H1 (cell line): ENCODE measurements around the gene GRB14. TPM values are rescaled to one million over a fixed set of nuclear protein-coding genes. Genes with fewer than 3 reads are reported as not detected.

ENCODE experiments used
- CTCF ChIA-PET: fragments of 300-600 bp; sonication (Branson Sonifier 250); formaldehyde crosslinking; loops from one replicate; lab custom pipeline; 2021; ENCODE audit not compliant: partially characterized antibody; lab: Charles Lee
- POLR2A ChIA-PET: fragments of 300-600 bp; sonication (Branson Sonifier 250); formaldehyde crosslinking; loops from one replicate; lab custom pipeline; 2021; ENCODE audit warnings: inconsistent platforms; ENCODE audit not compliant: partially characterized antibody; lab: Charles Lee
- DNase-seq, 2 experiments: peaks; one replicate each; pipeline versions ENCODE4 v3.0.0 to v3.0.0-alpha.2; 2010 to 2022; ENCODE audit warnings: low spot score in 2 of 2, low read depth in 1 of 2, mixed read lengths in 1 of 2
- FAIRE-seq: peaks from 2 replicates; lab custom pipeline; 2011; peaks lifted over from hg19 to GRCh38; lab: Jason Lieb, UNC
- H2AFZ ChIP-seq: 2 replicates; pipeline ENCODE4 v1.8.1; 2012; ENCODE audit warnings: low read length, inconsistent platforms
- H2AK5ac ChIP-seq: 2 replicates; pipeline ENCODE4 v1.6.1; 2013; ENCODE audit warnings: low read depth, low read length
- H2BK120ac ChIP-seq: replicated peaks from 2 replicates; pipeline ENCODE3; 2013; ENCODE audit warnings: low read depth, low read length, inconsistent platforms
- H2BK12ac ChIP-seq: 2 replicates; pipeline ENCODE4 v1.6.1; 2013; ENCODE audit warnings: low read depth, low read length
- H2BK15ac ChIP-seq: 2 replicates; pipeline ENCODE4 v1.6.1; 2013; ENCODE audit warnings: low read length
- H2BK20ac ChIP-seq: 2 replicates; pipeline ENCODE4 v1.6.1; 2013; ENCODE audit warnings: low read length
- H2BK5ac ChIP-seq: 2 replicates; pipeline ENCODE4 v1.6.1; 2013; ENCODE audit warnings: low read depth, low read length
- H3K14ac ChIP-seq: 2 replicates; pipeline ENCODE4 v1.6.1; 2013; ENCODE audit warnings: inconsistent platforms; ENCODE audit not compliant: insufficient read length
- H3K18ac ChIP-seq: 2 replicates; pipeline ENCODE4 v1.6.1; 2013; ENCODE audit warnings: low read length; ENCODE audit errors: extremely low read depth
- H3K23ac ChIP-seq: 2 replicates; pipeline ENCODE4 v1.6.1; 2013; ENCODE audit warnings: inconsistent platforms; ENCODE audit not compliant: insufficient read length
- H3K23me2 ChIP-seq: 2 replicates; pipeline ENCODE4 v1.6.1; 2013; ENCODE audit warnings: low read depth, low read length
- H3K27ac ChIP-seq: 2 replicates; pipeline ENCODE4 v1.6.1; 2011; ENCODE audit warnings: low read depth, low read length, inconsistent platforms
- H3K27me3 ChIP-seq, 4 experiments: replicated peaks in 1 of 4; 1 replicate in 1 of 4; 2 replicates in 3 of 4; pipeline versions ENCODE4 v1.6.1 to v1.8.1; 2011 to 2013; ENCODE audit warnings: low read length in 3 of 4, mild to moderate bottlenecking in 3 of 4, inconsistent platforms in 2 of 4, mixed read lengths in 2 of 4, moderate library complexity in 1 of 4; ENCODE audit not compliant: control insufficient read depth in 3 of 4, insufficient read depth in 3 of 4; ENCODE audit errors: extremely low read depth in 1 of 4
- H3K36me3 ChIP-seq, 4 experiments: 2 replicates each; pipeline versions ENCODE4 v1.6.1 to v1.8.1; 2011 to 2013; ENCODE audit warnings: mild to moderate bottlenecking in 4 of 4, low read length in 3 of 4, moderate library complexity in 2 of 4, control low read depth in 1 of 4, inconsistent platforms in 1 of 4; ENCODE audit not compliant: insufficient read depth in 4 of 4, control insufficient read depth in 2 of 4
- H3K4ac ChIP-seq: replicated peaks from 2 replicates; pipeline ENCODE3; 2013; ENCODE audit warnings: low read length, low read depth, mixed read lengths, inconsistent platforms; ENCODE audit not compliant: insufficient read length
- H3K4me1 ChIP-seq, 4 experiments: replicated peaks in 1 of 4; 1 replicate in 1 of 4; 2 replicates in 3 of 4; pipeline versions ENCODE4 v1.6.1 to v1.8.1; 2011 to 2013; ENCODE audit warnings: low read length in 3 of 4, inconsistent platforms in 2 of 4, mixed read lengths in 1 of 4; ENCODE audit not compliant: insufficient read depth in 4 of 4, control insufficient read depth in 3 of 4
- H3K4me2 ChIP-seq, 2 experiments: 2 replicates each; pipeline versions ENCODE4 v1.6.1 to v1.8.1; 2011 to 2013; ENCODE audit warnings: low read depth in 2 of 2, low read length in 2 of 2, control low read depth in 1 of 2, inconsistent platforms in 1 of 2, mild to moderate bottlenecking in 1 of 2; ENCODE audit not compliant: insufficient read depth in 1 of 2
- H3K4me3 ChIP-seq, 4 experiments: fragments of 200-600, 300-600 bp in 1 of 4; sonication (generic), shearing (Covaris generic), sonication (Bioruptor Twin) in 1 of 4; 2 replicates each; pipeline versions ENCODE4 v1.5.1 to v1.8.1; 2011 to 2016; ENCODE audit warnings: low read length in 4 of 4, low read depth in 3 of 4, control low read depth in 2 of 4, inconsistent platforms in 2 of 4, mild to moderate bottlenecking in 2 of 4, mixed read lengths in 1 of 4, moderate library complexity in 1 of 4; ENCODE audit not compliant: insufficient read depth in 2 of 4; ENCODE audit errors: extremely low read depth in 1 of 4
- H3K56ac ChIP-seq: replicated peaks from 2 replicates; pipeline ENCODE3; 2013; ENCODE audit warnings: low read depth, mild to moderate bottlenecking, mixed read lengths, low read length, inconsistent platforms; ENCODE audit not compliant: insufficient read length
- H3K79me1 ChIP-seq: 2 replicates; pipeline ENCODE4 v1.6.1; 2013; ENCODE audit warnings: low read depth, low read length, control low read depth
- H3K79me2 ChIP-seq, 2 experiments: 2 replicates each; pipeline versions ENCODE4 v1.6.1 to v1.8.1; 2012 to 2013; ENCODE audit warnings: low read length in 2 of 2, mild to moderate bottlenecking in 2 of 2, inconsistent platforms in 1 of 2; ENCODE audit not compliant: insufficient read depth in 2 of 2, control insufficient read depth in 1 of 2
- H3K9ac ChIP-seq, 4 experiments: replicated peaks in 1 of 4; 1 replicate in 1 of 4; 2 replicates in 3 of 4; pipeline versions ENCODE4 v1.6.1 to v1.8.1; 2011 to 2013; ENCODE audit warnings: low read depth in 3 of 4, low read length in 3 of 4, control low read depth in 2 of 4, mild to moderate bottlenecking in 2 of 4, moderate library complexity in 2 of 4, inconsistent platforms in 1 of 4; ENCODE audit errors: extremely low read depth in 1 of 4
- H3K9me3 ChIP-seq, 2 experiments: 2 replicates each; pipeline versions ENCODE4 v1.6.1 to v1.8.1; 2012 to 2013; ENCODE audit warnings: mild to moderate bottlenecking in 2 of 2, moderate library complexity in 2 of 2, control low read depth in 1 of 2, inconsistent platforms in 1 of 2, low read depth in 1 of 2, low read length in 1 of 2, mixed read lengths in 1 of 2; ENCODE audit not compliant: insufficient read depth in 2 of 2
- H4K20me1 ChIP-seq, 2 experiments: replicated peaks in 1 of 2; 2 replicates each; pipeline versions ENCODE3 to v1.8.1; 2011 to 2013; ENCODE audit warnings: inconsistent platforms in 2 of 2, low read length in 2 of 2, mild to moderate bottlenecking in 1 of 2; ENCODE audit not compliant: insufficient read depth in 2 of 2, control insufficient read depth in 1 of 2
- H4K5ac ChIP-seq: 2 replicates; pipeline ENCODE4 v1.6.1; 2013; ENCODE audit warnings: low read length, low read depth, mixed read lengths, inconsistent platforms; ENCODE audit not compliant: insufficient read length
- H4K8ac ChIP-seq: 2 replicates; pipeline ENCODE4 v1.8.0; 2013; ENCODE audit warnings: mild to moderate bottlenecking, moderate library complexity, low read length, inconsistent platforms; ENCODE audit not compliant: insufficient read depth; ENCODE audit errors: extremely low read depth
- H4K91ac ChIP-seq: replicated peaks from 2 replicates; pipeline ENCODE3; 2013; ENCODE audit warnings: low read length, mixed read lengths, inconsistent platforms; ENCODE audit not compliant: insufficient read length
- BRCA1 ChIP-seq: IDR thresholded peaks from 2 replicates; pipeline ENCODE4 v1.6.1; 2012; ENCODE audit warnings: low read depth, low read length, improper control_type of control experiment
- CHD1 ChIP-seq: IDR thresholded peaks from 2 replicates; pipeline ENCODE4 v1.6.1; 2012; ENCODE audit warnings: low read depth, low read length, improper control_type of control experiment
- CHD2 ChIP-seq: IDR thresholded peaks from 2 replicates; pipeline ENCODE4 v1.6.1; 2012; ENCODE audit warnings: low read length, improper control_type of control experiment
- CREB1 ChIP-seq: IDR thresholded peaks from 2 replicates; pipeline ENCODE4 v1.6.1; 2012; ENCODE audit warnings: inconsistent platforms
- EP300 ChIP-seq, 2 experiments: IDR thresholded peaks; 1 replicate in 1 of 2; 2 replicates in 1 of 2; pipeline ENCODE4 v1.6.1; 2011 to 2012; ENCODE audit warnings: low read depth in 2 of 2, low read length in 2 of 2, mild to moderate bottlenecking in 2 of 2, borderline replicate concordance in 1 of 2, inconsistent platforms in 1 of 2, moderate library complexity in 1 of 2
- GABPA ChIP-seq: IDR thresholded peaks from 2 replicates; pipeline ENCODE4 v1.6.1; 2011; ENCODE audit warnings: mild to moderate bottlenecking, low read length, moderate library complexity, borderline replicate concordance; ENCODE audit not compliant: insufficient read depth
- KDM1A ChIP-seq: fragments of 200-600, 300-600 bp; sonication (generic); IDR thresholded peaks from 2 replicates; pipeline ENCODE4 v1.7.1; 2016; ENCODE audit warnings: mild to moderate bottlenecking, low read length, borderline replicate concordance
- MAFK ChIP-seq: IDR thresholded peaks from 2 replicates; pipeline ENCODE4 v1.6.1; 2012; ENCODE audit warnings: low read depth, mild to moderate bottlenecking, improper control_type of control experiment, low read length
- MAX ChIP-seq: IDR thresholded peaks from 2 replicates; pipeline ENCODE4 v1.6.1; 2012; ENCODE audit warnings: inconsistent platforms
- PHF8 ChIP-seq: fragments of 200-600 bp; sonication (generic); conservative IDR thresholded peaks from 2 replicates; pipeline ENCODE4 v1.7.1; 2012; ENCODE audit warnings: low read depth, mild to moderate bottlenecking, inconsistent platforms, low read length, moderate library complexity
- RBBP5 ChIP-seq: IDR thresholded peaks from 2 replicates; pipeline ENCODE4 v1.7.1; 2012; ENCODE audit warnings: low read depth, mild to moderate bottlenecking, inconsistent platforms, low read length, moderate library complexity, borderline replicate concordance
- RNF2 ChIP-seq: fragments of 200-900, 300-1000 bp; sonication (generic); IDR thresholded peaks from 2 replicates; pipeline ENCODE4 v1.7.1; 2016; ENCODE audit warnings: borderline replicate concordance, low read depth, mild to moderate bottlenecking, antibody characterized with exemption, low read length; ENCODE audit not compliant: poor library complexity, severe bottlenecking; ENCODE audit errors: missing control alignments
- SIX5 ChIP-seq: IDR thresholded peaks from 2 replicates; pipeline ENCODE4 v1.6.1; 2011; ENCODE audit warnings: mild to moderate bottlenecking, low read depth, low read length
- TBP ChIP-seq: IDR thresholded peaks from 2 replicates; pipeline ENCODE4 v1.6.1; 2011; ENCODE audit warnings: low read depth, low read length, improper control_type of control experiment
- YY1 ChIP-seq: IDR thresholded peaks from 2 replicates; pipeline ENCODE4 v1.6.1; 2011; ENCODE audit warnings: low read depth, mild to moderate bottlenecking, low read length
- WGBS, 2 experiments: shearing (Covaris generic) in 1 of 2; methylation state at CpG; one replicate each; pipeline versions ENCODE4 v1.1.6 to v1.1.7; 2013 to 2015; ENCODE audit warnings: low lambda C conversion rate in 2 of 2, mixed read lengths in 2 of 2, inconsistent platforms in 1 of 2, low coverage in 1 of 2, missing lambda C conversion rate in 1 of 2; ENCODE audit not compliant: insufficient replicate concordance in 2 of 2, insufficient coverage in 1 of 2, insufficient read length in 1 of 2; ENCODE audit errors: extremely low coverage in 1 of 2, missing lambda C conversion rate in 1 of 2; 5-methylcytosine and 5-hydroxymethylcytosine counted together
- polyA plus RNA-seq, 7 experiments: library from polyadenylated mRNA; depleted of rRNA in 3 of 7; stranded (reverse) in 5 of 7; unstranded in 2 of 7; fragments of >200 nt in 5 of 7; fragments of 200-250 nt in 2 of 7; gene quantifications; 1 replicate in 5 of 7; 2 replicates in 1 of 7; 4 replicates in 1 of 7; pipeline versions ENCODE4 v1.2.1 to v1.2.3, GENCODE V29; 2011 to 2013; ENCODE audit warnings: missing spikeins in 2 of 7, mixed read lengths in 2 of 7
- total RNA-seq: library from RNA; stranded (reverse); fragmentation: NEBNext Ultra II Directional; extraction: Animal tissue kit (Norgen Biotek cat#: 25700); gene quantifications from 2 replicates; pipeline ENCODE4 v1.2.1, GENCODE V29; 2021

GRB14 gene
- total and polyA plus RNA-seq, 2 of the 8 experiments (the other 6 are each of a cell fraction or from before 2014, with no cell fraction given): 2.5 to 11.6 TPM

DNA sequence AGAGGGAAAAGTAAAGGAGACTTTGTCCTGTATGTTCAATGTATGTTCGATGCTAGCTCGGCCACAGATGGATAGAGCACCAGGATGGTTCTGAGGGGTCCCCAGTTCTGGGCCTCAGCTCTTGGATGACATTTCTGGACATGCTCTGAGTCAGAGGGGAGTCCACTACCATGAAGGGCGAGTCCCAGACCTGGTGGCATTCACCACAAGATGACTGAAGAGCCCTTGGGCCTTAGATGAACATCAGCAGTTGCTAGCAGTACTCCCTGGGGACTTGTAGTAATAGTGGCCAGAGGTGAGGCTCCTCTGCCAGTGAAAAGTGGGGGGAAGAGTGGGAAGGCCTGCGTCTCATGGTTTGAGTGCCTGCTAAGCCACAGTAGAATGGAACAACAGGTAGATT is 109.5 kb downstream of the GRB14 start:
- H2AFZ ChIP-seq: no peak overlapping the region
- CTCF ChIA-PET: interaction anchor here (1.1 kb wide), 1 partner anchor 27 kb away, joined by 7 read pairs; no protein-coding TSS in a partner anchor
- no peaks in the 10 kb centered on the region for H3K23me2 ChIP-seq
- no peak for TF ChIP-seq MAX
- no peak for TF ChIP-seq TBP
- TF ChIP-seq EP300 (IDR thresholded peaks at IDR 0.05; ENCODE audit: borderline replicate concordance in 1 of 2, low read depth in 2 of 2, low read length in 2 of 2): no peak
- TF ChIP-seq RBBP5: no peak
- no peak for TF ChIP-seq CREB1
- no peak for TF ChIP-seq YY1
- TF ChIP-seq SIX5: no peak
- no peak for TF ChIP-seq CHD1
- no peak for TF ChIP-seq BRCA1
- TF ChIP-seq RNF2: no peak
- no peak for TF ChIP-seq GABPA
- no peak for TF ChIP-seq PHF8
- TF ChIP-seq CHD2: no peak
- no peak for TF ChIP-seq KDM1A
- TF ChIP-seq MAFK: no peak
- TF ChIP-seq, all 59 proteins: peak for 0
- Histone ChIP-seq H2BK15ac (no peak overlapping the region), H4K5ac (no peak overlapping the region), H2BK20ac (no peak overlapping the region), H4K20me1 (no peaks in the 10 kb centered on the region), H3K4me2 (no peak overlapping the region), H2BK5ac (no peak overlapping the region), H2BK120ac (no peak overlapping the region), H3K9me3 (no peaks in the 10 kb centered on the region), H4K8ac (no peak overlapping the region), H3K27me3 (no peaks in the 10 kb centered on the region), H3K23ac (no peak overlapping the region), H3K14ac (no peak overlapping the region), H3K27ac (no peak overlapping the region), H3K36me3 (no peaks in the 10 kb centered on the region; a peak in 1 of 8 replicates), H4K91ac (no peak overlapping the region), H3K4ac (no peak overlapping the region), H3K79me1 (no peaks in the 10 kb centered on the region), H3K18ac (no peak overlapping the region), H3K79me2 (no peaks in the 10 kb centered on the region), H3K56ac (no peak overlapping the region), H3K4me3 (no peak overlapping the region), H3K4me1 (peaks cover 0 to 3% (median 0%) of the 10 kb centered on the region in 4 experiments; a peak in 1 of 7 replicates), H2BK12ac (no peak overlapping the region), H3K9ac (no peak overlapping the region), H2AK5ac (no peak overlapping the region)
- FAIRE-seq: no peak
- WGBS, 2 experiments: 96% methylated on average over 4 of the region's 4 CpGs; no CpG with 5 or more reads in 1 of the 2 experiments
- POLR2A ChIA-PET: no interaction called here
- no peak for DNase-seq
